ENCODE results near the gene MPHOSPH10. TPM values are rescaled to one million over a fixed set of nuclear protein-coding genes. Genes with fewer than 3 reads are reported as not detected.

MPHOSPH10 gene
- total RNA-seq, 1 donor from 2014 or later: 61.4 TPM

DNA sequence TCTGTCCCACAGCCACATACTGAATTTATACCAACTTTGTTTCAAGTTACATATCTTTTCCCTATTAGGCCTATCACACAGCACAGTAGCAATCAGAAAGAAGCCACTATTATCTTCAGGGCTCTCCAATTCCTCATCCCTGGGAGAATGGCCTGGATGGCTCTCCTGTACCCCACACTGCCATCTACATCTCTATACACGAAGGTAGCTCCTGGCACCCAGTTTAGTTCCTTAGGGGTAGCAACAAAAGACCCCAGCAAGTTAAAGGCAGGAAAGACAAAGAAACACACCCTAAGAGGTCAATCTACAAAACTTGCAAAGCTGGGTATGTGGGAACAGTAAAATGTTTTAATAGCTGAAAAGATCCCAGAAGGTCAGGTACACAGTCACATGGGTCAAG is 56.5 kb downstream of the MPHOSPH10 start:
- Mint-ChIP-seq H3K27ac (ENCODE audit: unreplicated experiment) (peak overlapping the region; percentile 56), H3K4me3 (ENCODE audit: unreplicated experiment) (no peak overlapping the region), H3K27me3 (ENCODE audit: unreplicated experiment) (no peaks in the 10 kb centered on the region), H3K36me3 (ENCODE audit: unreplicated experiment) (no peaks in the 10 kb centered on the region), H3K9me3 (ENCODE audit: unreplicated experiment) (peaks cover 2% of the 10 kb centered on the region), H3K4me1 (ENCODE audit: low read depth, unreplicated experiment) (peaks cover 15% of the 10 kb centered on the region)
- TF ChIP-seq, protein P1, sequence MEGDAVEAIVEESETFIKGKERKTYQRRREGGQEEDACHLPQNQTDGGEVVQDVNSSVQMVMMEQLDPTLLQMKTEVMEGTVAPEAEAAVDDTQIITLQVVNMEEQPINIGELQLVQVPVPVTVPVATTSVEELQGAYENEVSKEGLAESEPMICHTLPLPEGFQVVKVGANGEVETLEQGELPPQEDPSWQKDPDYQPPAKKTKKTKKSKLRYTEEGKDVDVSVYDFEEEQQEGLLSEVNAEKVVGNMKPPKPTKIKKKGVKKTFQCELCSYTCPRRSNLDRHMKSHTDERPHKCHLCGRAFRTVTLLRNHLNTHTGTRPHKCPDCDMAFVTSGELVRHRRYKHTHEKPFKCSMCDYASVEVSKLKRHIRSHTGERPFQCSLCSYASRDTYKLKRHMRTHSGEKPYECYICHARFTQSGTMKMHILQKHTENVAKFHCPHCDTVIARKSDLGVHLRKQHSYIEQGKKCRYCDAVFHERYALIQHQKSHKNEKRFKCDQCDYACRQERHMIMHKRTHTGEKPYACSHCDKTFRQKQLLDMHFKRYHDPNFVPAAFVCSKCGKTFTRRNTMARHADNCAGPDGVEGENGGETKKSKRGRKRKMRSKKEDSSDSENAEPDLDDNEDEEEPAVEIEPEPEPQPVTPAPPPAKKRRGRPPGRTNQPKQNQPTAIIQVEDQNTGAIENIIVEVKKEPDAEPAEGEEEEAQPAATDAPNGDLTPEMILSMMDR (IDR thresholded peaks at IDR 0.05; ENCODE audit: partially characterized antibody, unreplicated experiment): no peak
- DNase-seq: no peak

DNA sequence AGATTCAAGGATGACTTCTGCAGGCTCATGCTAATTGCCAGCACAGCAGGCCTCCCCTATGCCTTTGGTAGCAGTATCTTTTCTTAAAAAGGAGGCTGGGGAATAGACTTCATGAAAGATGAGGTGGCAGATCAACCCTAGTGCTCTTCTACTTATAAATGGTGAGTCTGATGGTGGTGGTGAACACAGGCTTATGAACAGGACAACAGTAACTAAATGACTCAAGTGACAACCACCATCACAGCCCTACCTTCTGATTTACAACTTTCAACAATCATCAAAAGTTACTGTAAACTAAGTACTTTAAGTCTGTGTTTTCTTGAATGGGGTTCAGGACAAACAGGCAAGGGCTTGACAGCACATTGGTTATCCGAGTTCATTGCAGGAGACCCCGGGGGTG is 57.2 kb downstream of the MPHOSPH10 start:
- Mint-ChIP-seq H3K4me1 (ENCODE audit: low read depth, unreplicated experiment) (peaks cover 14% of the 10 kb centered on the region), H3K9me3 (ENCODE audit: unreplicated experiment) (peaks cover 2% of the 10 kb centered on the region), H3K4me3 (ENCODE audit: unreplicated experiment) (no peak overlapping the region), H3K36me3 (ENCODE audit: unreplicated experiment) (no peaks in the 10 kb centered on the region), H3K27me3 (ENCODE audit: unreplicated experiment) (no peaks in the 10 kb centered on the region), H3K27ac (ENCODE audit: unreplicated experiment) (no peak overlapping the region)
- TF ChIP-seq, protein P1 (IDR thresholded peaks at IDR 0.05; ENCODE audit: partially characterized antibody, unreplicated experiment): no peak
- no peak for DNase-seq

DNA sequence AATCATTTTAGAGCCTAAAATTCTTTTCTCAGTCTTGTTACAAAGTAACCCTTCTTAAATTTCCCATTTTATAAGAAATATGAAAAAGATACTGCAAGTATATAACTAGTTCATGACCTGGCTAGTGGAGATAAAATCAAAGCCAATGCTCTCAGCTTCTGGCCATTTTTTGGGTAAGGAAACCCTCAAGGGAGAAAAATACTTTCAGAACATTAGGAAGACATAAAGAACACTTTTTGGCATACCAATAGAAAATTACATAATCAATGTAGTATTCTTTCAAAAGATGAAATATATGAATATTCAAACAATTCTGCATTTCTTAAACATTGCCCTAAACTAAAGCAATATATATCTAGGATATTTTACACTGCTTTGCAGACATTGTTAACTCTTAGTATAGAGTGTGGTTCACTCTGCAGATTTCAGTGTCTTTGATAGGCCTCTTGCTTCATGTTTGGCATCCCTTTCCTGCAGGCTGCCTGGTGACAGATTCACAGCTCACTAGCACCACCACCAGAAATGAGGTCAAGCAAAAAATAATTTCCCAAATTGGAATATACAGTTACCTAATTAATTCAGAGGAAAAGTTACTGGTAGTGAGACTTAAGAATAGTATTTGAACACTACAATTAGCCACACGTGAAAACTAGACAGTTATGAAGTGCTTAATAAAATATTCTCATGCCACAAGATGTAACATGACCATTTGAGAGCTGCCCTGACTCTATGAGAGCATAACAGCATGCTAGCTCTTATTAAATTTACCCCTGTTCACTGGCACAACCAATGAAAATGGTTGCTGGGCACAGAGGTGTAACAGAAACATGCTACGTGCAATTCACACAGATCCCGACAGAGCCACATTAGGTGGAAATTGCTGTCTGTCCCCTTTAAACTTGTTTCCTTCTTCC is 60.5 kb downstream of the MPHOSPH10 start:
- TF ChIP-seq, protein P1 (IDR thresholded peaks at IDR 0.05; ENCODE audit: partially characterized antibody, unreplicated experiment): peak; percentile 12
- peaks cover 8% of the 10 kb centered on the region for H3K36me3 Mint-ChIP-seq (ENCODE audit: unreplicated experiment)
- H3K27ac Mint-ChIP-seq (ENCODE audit: unreplicated experiment): peak overlapping the region; percentile 2
- H3K27me3 Mint-ChIP-seq (ENCODE audit: unreplicated experiment): no peaks in the 10 kb centered on the region
- peaks cover 2% of the 10 kb centered on the region for H3K9me3 Mint-ChIP-seq (ENCODE audit: unreplicated experiment)
- H3K4me3 Mint-ChIP-seq (ENCODE audit: unreplicated experiment): no peak overlapping the region
- DNase-seq: no peak
- no peaks in the 10 kb centered on the region for H3K4me1 Mint-ChIP-seq (ENCODE audit: low read depth, unreplicated experiment)

DNA sequence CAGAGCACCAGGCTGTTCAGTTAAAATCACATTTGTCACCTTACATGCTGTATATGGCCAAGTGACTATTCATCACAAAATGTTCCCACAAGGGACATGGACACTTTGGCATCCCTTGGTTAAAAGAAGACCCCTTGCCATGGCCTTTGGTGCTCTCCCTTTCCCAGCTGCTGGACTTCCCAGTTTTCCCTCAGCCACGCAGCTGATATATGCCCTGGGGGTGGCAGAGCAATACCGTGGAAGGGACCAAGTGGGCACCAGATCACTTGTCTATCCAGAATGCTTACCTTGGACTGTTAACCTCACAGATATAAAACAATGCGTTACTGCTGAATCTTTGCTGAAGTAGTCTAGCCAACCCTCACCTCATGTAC is 61.1 kb downstream of the MPHOSPH10 start:
- Mint-ChIP-seq H3K9me3 (ENCODE audit: unreplicated experiment) (peaks cover 5% of the 10 kb centered on the region), H3K36me3 (ENCODE audit: unreplicated experiment) (peaks cover 15% of the 10 kb centered on the region), H3K27ac (ENCODE audit: unreplicated experiment) (peak overlapping the region; percentile 2)

More for the DNA sequence above, 61.1 kb downstream of the MPHOSPH10 start:
- no peaks in the 10 kb centered on the region for H3K4me1 Mint-ChIP-seq (ENCODE audit: low read depth, unreplicated experiment)
- H3K27me3 Mint-ChIP-seq (ENCODE audit: unreplicated experiment): no peaks in the 10 kb centered on the region
- no peak for DNase-seq
- H3K4me3 Mint-ChIP-seq (ENCODE audit: unreplicated experiment): no peak overlapping the region
- TF ChIP-seq, protein P1 (IDR thresholded peaks at IDR 0.05; ENCODE audit: partially characterized antibody, unreplicated experiment): no peak

Other genes starting within 250 kb of the MPHOSPH10 start
- gene VAX2, start 230.1 kb upstream of the MPHOSPH10 start, total RNA-seq (ENCODE audit: unreplicated experiment): 3.6 TPM
- not detected for gene ATP6V1B1, start 194.7 kb upstream of the MPHOSPH10 start, total RNA-seq (ENCODE audit: unreplicated experiment)
- 11.7 TPM for gene ANKRD53, start 152.0 kb upstream of the MPHOSPH10 start, total RNA-seq (ENCODE audit: unreplicated experiment)
- 43.0 TPM for gene TEX261, start 135.8 kb upstream of the MPHOSPH10 start, total RNA-seq (ENCODE audit: unreplicated experiment)
- 188 TPM for gene NAGK, start 62.0 kb upstream of the MPHOSPH10 start, total RNA-seq (ENCODE audit: unreplicated experiment)
- 11.5 TPM for gene MCEE, start 405 bp upstream of the MPHOSPH10 start, total RNA-seq (ENCODE audit: unreplicated experiment)
- 15.6 TPM for gene PAIP2B, start 96.5 kb downstream of the MPHOSPH10 start, total RNA-seq (ENCODE audit: unreplicated experiment)
- gene ZNF638, start 201.1 kb downstream of the MPHOSPH10 start, total RNA-seq (ENCODE audit: unreplicated experiment): 211 TPM

All from glutamatergic neuron (in vitro differentiated cells).